ENCODE data around the gene TBC1D14. TPM values are rescaled to one million over a fixed set of nuclear protein-coding genes. Genes with fewer than 3 reads are reported as not detected.

The TBC1D14 gene
- total RNA-seq, 2 experiments from 2014 or later: 38.4 to 44.1 TPM

DNA sequence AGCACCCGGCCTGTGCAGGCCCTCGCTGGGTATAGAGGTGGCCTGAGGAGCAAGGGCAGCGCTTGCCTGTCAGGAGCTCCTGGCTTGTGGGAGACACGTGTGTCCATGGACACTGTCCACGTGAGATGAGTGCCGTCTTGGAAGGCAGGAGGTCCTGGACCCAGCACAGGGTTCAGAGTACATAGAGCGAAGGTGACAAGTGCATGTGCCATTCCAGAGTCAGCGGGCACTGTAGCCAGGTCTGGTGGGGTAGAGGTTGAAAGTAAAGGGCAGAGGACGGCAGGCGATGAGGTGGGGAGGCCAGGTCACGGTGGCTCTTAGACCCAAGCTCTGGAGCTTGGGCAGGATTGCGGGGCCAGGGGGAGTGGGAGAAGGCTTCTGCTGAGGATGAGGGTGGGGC lies 105.2 kb downstream of the TBC1D14 start:
- Histone ChIP-seq H3K36me3 (ENCODE audit: insufficient read depth, low read length) (peaks cover 72% of the 10 kb centered on the region), H3K4me2 (ENCODE audit: low read length) (no peak overlapping the region), H2AFZ (ENCODE audit: low read length) (no peak overlapping the region), H3K9me3 (ENCODE audit: low read length) (no peaks in the 10 kb centered on the region), H3K79me2 (ENCODE audit: insufficient read depth, low read depth, low read length) (no peaks in the 10 kb centered on the region), H3K4me3 (ENCODE audit: low read depth, low read length, poor library complexity, severe bottlenecking) (no peak overlapping the region), H3K27ac (ENCODE audit: low read depth, low read length, poor library complexity, severe bottlenecking) (peak overlapping the region; percentile 43), H3K9me2 (ENCODE audit: insufficient read depth, low read length) (no peaks in the 10 kb centered on the region), H4K20me1 (ENCODE audit: insufficient read depth, low read length) (no peaks in the 10 kb centered on the region), H3K4me1 (ENCODE audit: insufficient read depth, low read length, poor library complexity, severe bottlenecking) (peaks cover 19% of the 10 kb centered on the region)
- intact Hi-C loops (cut with micrococcal nuclease; ENCODE audit: unreplicated experiment): no loop called here
- ChIA-PET POLR2A (no interaction called here), CTCF (ENCODE audit: unreplicated experiment) (interaction anchor here (1.2 kb wide), 1 partner anchor 53 kb away, joined by 3 read pairs; the partner anchor contains the start of gene GRPEL1)
- DNase-seq (ENCODE audit: low spot score): no peak
- no peak for TF ChIP-seq EZH2phosphoT487 (IDR thresholded peaks at IDR 0.05; ENCODE audit: borderline replicate concordance, low read depth, low read length)
- TF ChIP-seq, protein P1, sequence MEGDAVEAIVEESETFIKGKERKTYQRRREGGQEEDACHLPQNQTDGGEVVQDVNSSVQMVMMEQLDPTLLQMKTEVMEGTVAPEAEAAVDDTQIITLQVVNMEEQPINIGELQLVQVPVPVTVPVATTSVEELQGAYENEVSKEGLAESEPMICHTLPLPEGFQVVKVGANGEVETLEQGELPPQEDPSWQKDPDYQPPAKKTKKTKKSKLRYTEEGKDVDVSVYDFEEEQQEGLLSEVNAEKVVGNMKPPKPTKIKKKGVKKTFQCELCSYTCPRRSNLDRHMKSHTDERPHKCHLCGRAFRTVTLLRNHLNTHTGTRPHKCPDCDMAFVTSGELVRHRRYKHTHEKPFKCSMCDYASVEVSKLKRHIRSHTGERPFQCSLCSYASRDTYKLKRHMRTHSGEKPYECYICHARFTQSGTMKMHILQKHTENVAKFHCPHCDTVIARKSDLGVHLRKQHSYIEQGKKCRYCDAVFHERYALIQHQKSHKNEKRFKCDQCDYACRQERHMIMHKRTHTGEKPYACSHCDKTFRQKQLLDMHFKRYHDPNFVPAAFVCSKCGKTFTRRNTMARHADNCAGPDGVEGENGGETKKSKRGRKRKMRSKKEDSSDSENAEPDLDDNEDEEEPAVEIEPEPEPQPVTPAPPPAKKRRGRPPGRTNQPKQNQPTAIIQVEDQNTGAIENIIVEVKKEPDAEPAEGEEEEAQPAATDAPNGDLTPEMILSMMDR (conservative IDR thresholded peaks at IDR 0.05; ENCODE audit: low read length): no peak
- no TSS peak for BruUV-seq (replicated peaks)

DNA sequence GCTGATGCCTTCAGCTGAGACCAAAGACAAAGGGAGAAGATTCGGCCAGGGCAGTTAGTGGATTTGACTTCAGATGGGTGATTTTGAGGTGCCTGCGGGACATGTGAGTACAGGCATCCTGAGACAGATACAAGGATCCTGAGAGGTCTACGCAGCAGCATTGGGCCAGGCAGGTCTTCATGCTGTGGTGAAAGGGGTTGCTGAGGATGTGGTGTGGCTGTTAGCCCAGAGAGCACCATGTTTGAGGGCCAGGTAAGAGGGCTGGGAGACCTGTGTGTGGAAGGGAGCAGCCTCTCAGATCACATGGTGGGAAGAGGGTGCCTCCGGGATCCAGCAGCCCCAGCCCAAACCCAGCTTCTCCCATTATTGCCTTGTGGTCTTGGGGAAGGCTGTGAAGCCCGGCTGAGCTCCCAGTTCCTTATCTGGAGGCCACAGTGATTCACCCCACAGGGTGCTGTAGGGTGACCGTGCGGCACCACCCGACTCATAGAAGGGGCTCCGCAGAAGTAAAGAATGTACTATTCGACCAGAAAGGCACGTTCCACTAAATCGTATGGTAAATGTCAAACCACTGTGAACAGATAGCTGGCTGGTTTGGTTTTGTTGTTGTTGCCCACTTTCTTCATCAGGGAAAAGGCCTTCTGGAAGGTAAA lies 105.9 kb downstream of the TBC1D14 start:
- Histone ChIP-seq H3K4me3 (ENCODE audit: low read depth, low read length, poor library complexity, severe bottlenecking) (no peak overlapping the region), H2AFZ (ENCODE audit: low read length) (no peak overlapping the region), H3K4me1 (ENCODE audit: insufficient read depth, low read length, poor library complexity, severe bottlenecking) (peaks cover 19% of the 10 kb centered on the region), H3K9me3 (ENCODE audit: low read length) (no peaks in the 10 kb centered on the region), H3K79me2 (ENCODE audit: insufficient read depth, low read depth, low read length) (no peaks in the 10 kb centered on the region), H3K4me2 (ENCODE audit: low read length) (no peak overlapping the region), H3K9me2 (ENCODE audit: insufficient read depth, low read length) (no peaks in the 10 kb centered on the region), H3K27ac (ENCODE audit: low read depth, low read length, poor library complexity, severe bottlenecking) (no peak overlapping the region), H4K20me1 (ENCODE audit: insufficient read depth, low read length) (no peaks in the 10 kb centered on the region), H3K36me3 (ENCODE audit: insufficient read depth, low read length) (peaks cover 67% of the 10 kb centered on the region)
- CTCF ChIA-PET (ENCODE audit: unreplicated experiment): no interaction called here
- intact Hi-C loops (cut with micrococcal nuclease; ENCODE audit: unreplicated experiment): no loop called here
- POLR2A ChIA-PET: interaction anchor here (0.5 kb wide), 1 partner anchor 1420 kb away, joined by 3 read pairs; no protein-coding TSS in a partner anchor
- DNase-seq (ENCODE audit: low spot score): no peak
- BruUV-seq (replicated peaks): no TSS peak
- TF ChIP-seq EZH2phosphoT487 (IDR thresholded peaks at IDR 0.05; ENCODE audit: borderline replicate concordance, low read depth, low read length): no peak
- TF ChIP-seq, protein P1 (conservative IDR thresholded peaks at IDR 0.05; ENCODE audit: low read length): no peak

DNA sequence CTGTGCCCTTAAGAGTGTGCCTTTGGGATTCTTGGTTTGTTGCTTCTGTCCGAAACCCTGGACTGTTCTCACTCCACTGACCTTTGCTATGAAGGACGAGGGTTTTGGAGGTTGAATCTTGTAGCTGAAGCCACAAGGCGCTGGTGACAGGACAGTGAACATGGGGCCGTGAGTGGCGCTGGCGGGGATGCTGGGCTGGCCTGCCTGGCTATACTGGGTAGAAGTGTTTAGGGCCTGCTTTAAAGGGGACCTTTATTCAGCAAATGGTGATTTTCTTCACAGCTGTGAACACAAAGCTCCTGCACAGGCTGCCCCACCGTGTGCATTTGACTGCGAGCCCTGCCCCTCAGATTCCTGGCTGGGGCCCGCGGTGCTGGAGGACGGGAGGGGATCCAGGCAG lies 106.5 kb downstream of the TBC1D14 start:
- no peak for DNase-seq (ENCODE audit: low spot score)
- no TSS peak for BruUV-seq (replicated peaks)
- Histone ChIP-seq H3K4me3 (ENCODE audit: low read depth, low read length, poor library complexity, severe bottlenecking) (no peak overlapping the region), H3K9me3 (ENCODE audit: low read length) (no peaks in the 10 kb centered on the region), H3K27ac (ENCODE audit: low read depth, low read length, poor library complexity, severe bottlenecking) (no peak overlapping the region), H2AFZ (ENCODE audit: low read length) (no peak overlapping the region), H3K36me3 (ENCODE audit: insufficient read depth, low read length) (peaks cover 62% of the 10 kb centered on the region), H4K20me1 (ENCODE audit: insufficient read depth, low read length) (no peaks in the 10 kb centered on the region), H3K9me2 (ENCODE audit: insufficient read depth, low read length) (no peaks in the 10 kb centered on the region), H3K4me1 (ENCODE audit: insufficient read depth, low read length, poor library complexity, severe bottlenecking) (peaks cover 19% of the 10 kb centered on the region), H3K4me2 (ENCODE audit: low read length) (no peak overlapping the region), H3K79me2 (ENCODE audit: insufficient read depth, low read depth, low read length) (no peaks in the 10 kb centered on the region)
- CTCF ChIA-PET (ENCODE audit: unreplicated experiment): no interaction called here
- TF ChIP-seq, protein P1 (conservative IDR thresholded peaks at IDR 0.05; ENCODE audit: low read length): no peak
- no peak for TF ChIP-seq EZH2phosphoT487 (IDR thresholded peaks at IDR 0.05; ENCODE audit: borderline replicate concordance, low read depth, low read length)
- intact Hi-C loops (cut with micrococcal nuclease; ENCODE audit: unreplicated experiment): no loop called here
- POLR2A ChIA-PET: no interaction called here
